CD4-positive, alpha-beta T cell treated with Interleukin-17A for 1 hour (primary cell): ENCODE data around the gene CDC42BPA.

ENCODE experiments used
- DNase-seq: peaks from one replicate; pipeline ENCODE4 v3.0.0-alpha.2; 2020

Gene CDC42BPA

DNA sequence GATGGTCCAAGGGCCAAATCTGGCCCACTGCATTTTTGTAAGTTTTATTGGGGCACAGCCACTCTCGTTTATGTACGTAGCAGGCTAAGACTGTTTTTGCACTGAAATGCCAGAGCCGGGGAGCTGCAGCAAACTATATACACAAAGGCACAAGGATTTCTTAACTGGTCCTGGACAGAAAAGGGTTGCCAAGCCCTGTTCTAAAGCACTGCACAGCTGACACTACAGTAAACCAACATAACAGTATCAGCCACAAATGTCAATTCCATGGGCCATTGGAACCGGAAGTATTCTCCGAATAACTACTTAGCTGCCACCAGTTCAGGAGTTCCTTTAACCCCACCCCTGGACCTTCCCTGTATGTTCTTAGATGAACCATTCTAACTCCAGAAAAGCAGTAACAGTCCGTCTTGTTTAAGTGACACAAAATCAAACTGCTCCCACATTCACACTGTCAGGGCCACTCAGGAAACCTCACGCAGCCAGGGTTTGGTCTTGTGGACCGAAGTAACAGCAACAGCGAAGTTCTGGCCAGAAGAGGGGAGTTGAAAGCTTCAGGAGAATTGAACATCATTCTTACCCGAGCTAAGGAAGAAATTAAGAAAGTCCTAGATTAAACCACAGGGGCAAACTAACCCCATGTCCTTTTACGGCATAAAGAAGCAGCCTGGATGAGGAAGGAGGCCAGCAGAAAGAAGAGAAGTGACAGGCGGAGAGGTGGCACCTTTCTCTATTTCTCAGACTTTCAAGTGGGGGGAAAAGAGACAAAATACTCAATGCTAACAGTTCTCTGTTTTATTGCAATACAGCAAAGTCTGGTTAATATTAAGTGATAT is 329.0 kb downstream of the CDC42BPA start:
- DNase-seq: no peak

DNA sequence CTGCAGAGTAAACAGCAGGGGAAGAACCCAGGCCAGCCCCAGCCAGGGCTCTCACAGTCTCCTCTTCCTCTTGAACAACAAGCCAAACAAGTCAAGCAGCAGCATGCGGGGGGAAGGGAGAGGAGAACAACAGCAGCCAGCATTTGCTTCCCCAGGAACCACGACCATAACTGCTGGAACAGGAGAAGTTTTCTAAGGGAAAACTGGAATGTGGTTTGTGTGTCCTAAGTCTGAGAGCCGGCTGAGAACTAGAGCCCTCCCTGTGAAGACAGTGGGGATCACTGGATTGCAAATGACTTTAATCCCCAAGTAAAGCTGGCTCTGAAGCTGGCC is 330.0 kb downstream of the CDC42BPA start:
- no peak for DNase-seq

DNA sequence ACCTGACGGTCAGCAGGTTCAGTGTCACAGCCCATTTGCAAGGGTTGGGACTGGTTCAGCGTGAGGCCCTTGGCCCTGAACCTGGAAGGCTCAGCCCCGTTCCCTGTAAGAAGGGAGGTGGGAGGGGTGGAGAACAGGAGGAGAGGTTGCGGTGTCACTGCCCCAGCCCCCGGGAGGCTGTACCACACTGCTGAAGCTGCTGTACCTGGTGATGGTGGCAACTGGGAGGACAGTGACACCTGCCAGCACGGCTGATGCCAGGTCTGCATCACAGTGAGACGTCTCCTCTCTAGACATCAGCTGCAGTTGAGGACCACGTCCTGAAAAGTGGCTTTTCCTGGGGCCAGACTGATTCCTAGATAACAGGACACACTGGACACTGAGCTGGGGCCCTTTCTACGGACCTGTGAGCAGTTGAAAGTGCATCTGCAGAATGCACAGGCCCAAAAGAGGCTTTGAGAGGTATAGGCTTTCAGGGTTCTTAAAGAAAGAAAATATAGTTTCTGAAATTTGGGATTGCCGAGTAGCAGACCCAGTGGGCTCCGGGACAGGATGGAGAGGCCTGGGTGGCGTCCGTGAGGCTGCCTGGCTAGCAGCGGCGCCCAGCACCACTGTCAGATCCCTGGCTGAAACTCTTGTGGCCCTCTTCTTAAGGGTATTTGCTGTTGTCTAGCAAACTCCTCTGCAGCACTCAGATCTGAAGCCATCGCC is 330.5 kb downstream of the CDC42BPA start:
- no peak for DNase-seq

DNA sequence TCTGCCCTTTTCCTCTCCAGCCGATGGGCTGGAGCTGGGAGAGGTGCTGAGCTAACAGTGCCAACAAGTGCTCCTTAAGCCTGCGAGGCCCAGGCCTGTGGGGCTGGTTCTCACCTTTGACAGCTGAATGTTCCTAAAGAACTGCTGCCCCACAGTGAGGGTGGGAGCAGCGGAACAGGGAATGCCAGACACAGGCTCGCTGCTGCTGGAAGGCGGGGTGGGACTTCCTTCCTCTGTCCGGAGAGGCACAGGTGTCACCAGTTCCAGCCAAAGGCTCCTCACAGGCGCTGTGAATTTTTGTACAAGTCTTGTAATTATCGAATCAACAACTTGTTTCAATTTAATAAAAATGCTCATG is 331.1 kb downstream of the CDC42BPA start:
- no peak for DNase-seq

DNA sequence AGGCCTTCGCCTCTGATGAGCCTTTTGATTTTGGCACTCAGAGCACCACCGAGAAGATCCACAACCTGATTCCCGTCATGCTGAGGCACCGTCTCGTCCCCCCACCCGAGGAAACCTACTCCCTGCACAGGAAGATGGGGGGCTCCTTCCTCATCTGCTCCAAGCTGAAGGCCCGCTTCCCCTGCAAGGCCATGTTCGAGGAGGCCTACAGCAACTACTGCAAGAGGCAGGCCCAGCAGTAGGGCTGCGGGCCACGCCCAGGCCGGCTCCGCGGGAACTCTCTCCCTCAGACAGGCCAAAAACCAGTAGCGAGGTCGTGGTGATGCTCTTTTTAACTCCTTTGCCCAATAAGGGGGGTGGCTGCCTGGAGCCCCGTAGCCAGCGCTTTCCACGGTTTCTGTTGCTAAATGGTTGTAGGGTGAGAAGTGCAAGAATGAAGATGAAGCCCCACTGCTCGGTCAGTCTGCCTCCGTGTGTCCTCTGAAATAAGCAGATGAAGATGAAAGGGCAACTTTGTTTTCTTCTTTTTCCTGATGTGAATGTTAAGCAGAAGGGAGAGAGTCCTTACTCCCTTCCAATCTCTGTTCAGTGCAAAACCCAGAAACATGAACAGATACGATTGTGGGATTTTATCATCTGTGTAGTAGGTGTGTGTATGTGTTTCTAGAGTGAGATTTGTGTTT is 331.7 kb downstream of the CDC42BPA start:
- no peak for DNase-seq

DNA sequence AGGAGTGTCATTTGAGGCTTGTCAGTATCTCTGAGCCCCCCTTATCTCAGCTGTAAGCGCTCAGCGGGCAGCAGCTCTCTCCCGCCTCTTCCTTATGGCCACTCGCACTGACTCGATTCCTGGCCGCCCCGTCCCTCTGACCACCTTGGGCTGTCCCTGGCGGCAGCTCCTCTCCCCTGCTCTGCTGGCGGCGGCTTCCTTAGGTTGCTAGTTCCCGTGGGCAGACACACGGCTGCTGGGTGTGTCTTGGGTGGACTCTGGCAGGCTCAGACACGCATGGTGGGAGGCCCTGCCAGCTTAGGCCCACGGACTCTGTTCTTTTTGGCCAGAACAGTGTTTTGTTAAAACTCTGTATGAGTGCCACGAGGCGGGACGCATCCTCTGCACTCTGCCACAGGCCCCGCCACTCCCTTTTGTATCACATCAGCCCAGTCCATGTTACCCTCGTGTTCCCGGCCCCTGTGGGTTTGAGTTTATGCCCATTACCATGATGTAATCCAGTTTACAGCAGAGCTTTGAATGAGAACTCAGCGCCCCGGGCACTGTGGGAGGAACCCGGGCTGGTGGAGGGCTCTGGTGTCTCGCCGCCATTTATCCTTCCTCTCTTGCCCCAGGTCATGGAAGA is 332.3 kb downstream of the CDC42BPA start:
- no peak for DNase-seq

DNA sequence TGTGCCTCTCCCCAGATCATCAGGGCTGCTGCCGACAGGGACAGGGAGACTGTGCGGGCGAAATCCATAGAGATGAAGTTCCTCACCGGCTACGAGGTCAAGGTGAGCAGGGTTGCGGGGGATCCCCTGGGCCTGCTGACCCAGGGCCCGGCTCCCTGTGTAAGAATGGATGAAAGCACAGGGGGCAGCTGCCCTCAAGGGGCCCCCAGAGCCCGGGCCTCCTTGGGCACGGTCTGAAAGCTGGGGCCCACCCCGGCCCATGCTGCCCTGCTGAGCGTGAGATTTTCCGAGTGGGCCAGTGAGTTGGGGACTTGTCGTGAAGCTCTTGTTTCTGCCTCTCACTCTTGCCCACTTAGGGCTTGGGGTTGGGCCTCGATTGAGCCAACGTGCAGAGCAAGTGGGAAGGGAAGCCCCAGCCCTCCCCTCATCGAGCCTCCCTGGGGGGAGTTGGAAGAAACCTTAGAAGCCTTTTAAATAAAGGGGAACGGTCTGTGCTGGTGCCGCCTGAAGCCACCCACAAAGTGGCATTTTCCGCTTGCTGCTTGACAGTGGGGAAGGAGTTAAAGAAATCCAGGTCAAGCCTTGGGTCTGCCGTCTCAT is 333.0 kb downstream of the CDC42BPA start:
- DNase-seq: no peak

DNA sequence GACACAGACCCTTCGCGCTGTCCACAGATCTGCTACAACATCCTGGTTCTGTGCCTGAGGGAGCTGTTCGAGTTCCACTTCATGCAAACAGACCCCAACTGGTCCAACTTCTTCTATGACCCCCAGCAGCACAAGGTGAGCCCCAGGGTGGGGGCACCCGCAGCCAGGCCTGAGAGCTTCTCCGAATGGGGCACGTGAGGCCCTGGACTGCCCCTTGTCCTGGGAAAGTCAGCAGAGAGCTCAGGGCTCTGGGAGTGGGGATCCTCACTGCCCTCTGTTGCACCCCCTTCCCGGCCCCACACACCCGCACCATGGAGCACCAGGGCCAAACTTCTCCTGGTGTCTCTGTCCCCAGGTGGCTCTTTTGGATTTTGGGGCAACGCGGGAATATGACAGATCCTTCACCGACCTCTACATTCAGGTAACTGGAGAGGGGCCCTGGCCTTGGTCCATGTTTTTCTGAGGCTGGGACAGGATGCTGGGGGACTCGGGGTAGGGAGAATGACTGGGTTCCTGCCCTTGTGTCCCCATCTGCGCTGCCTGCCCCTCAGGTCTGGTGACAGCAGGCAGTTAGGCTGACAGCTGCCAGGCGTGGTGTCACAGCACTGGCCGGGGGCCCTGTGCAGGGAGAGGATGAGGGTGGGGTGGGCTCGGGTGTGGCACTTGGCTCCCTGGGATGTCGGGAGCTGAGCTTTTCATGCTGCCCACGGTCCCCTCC is 333.6 kb downstream of the CDC42BPA start:
- DNase-seq: no peak

DNA sequence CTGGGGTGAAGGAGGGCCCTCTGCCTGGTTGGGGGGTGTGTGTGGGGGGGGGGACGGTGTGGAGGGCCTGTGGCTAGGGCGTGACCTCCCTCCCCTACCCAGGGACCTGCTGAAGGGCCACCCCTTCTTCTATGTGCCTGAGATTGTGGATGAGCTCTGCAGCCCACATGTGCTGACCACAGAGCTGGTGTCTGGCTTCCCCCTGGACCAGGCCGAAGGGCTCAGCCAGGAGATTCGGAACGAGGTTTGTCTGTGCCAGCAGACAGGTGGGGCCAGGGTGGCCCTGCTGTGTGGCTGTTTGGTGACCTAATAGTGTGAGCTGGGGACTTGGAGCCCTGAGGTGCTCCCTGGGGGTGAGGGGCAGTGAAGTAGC is 334.3 kb downstream of the CDC42BPA start:
- DNase-seq: no peak

DNA sequence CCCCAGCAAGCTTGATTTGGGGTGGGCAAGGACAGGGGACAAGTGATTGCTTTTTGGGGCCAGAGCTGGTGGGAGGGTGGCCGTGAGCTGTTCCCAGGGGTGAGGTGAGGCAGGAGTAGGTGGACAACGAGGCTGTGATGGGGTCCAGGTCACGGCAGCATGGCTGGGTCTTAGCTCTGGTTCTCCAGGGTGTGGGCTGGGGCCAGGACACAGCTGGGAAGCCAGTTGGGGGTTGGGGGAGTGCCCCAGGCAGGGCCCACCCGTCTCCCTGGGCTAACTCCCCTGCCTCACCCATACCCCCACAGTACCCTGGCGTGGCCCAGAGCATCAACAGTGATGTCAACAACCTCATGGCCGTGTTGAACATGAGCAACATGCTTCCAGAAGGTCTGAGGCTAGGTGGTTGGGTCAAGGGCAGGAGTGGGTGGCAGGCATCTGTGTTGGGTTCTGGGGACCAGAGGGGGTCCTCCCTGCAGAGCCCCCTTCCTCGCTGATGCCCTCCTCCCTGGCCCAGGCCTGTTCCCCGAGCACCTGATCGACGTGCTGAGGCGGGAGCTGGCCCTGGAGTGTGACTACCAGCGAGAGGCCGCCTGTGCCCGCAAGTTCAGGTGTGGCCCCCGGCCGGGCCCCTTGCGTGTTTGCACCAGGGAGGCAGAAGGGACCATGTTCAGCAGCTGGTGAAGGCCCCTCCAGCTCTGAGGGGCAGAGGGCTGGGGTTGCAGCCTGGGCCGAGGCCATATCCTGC is 334.9 kb downstream of the CDC42BPA start:
- DNase-seq: no peak

DNA sequence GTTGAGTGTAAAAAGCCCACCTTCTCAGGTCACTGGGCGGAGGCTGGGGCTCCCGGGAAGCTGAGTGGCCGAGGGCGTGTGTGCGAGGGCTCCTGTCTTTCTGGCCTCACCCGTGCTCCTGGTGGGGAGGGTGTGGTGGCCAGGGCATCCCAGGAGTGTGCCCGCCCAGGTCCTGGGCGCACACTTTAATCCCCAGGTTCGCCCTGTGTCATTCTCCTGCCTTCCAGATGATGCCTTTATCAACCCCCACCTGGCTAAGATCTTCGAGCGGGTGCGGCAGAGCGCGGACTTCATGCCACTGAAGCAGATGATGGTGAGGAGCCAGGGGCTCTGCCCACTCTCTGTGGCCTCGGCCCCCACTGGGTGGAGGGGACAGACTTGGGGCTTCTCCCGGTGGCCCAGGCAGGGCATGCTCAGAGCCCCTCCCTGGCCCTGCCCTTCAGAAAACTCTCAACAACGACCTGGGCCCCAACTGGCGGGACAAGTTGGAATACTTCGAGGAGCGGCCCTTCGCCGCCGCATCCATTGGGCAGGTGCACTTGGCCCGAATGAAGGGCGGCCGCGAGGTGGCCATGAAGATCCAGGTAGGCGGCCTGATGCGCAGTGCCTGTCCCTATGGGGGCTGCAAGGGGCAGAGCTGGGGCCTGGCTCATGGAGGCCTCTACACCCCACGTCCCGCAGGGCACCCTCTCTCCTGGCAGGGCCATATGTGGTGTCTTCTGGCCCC is 335.7 kb downstream of the CDC42BPA start:
- no peak for DNase-seq

DNA sequence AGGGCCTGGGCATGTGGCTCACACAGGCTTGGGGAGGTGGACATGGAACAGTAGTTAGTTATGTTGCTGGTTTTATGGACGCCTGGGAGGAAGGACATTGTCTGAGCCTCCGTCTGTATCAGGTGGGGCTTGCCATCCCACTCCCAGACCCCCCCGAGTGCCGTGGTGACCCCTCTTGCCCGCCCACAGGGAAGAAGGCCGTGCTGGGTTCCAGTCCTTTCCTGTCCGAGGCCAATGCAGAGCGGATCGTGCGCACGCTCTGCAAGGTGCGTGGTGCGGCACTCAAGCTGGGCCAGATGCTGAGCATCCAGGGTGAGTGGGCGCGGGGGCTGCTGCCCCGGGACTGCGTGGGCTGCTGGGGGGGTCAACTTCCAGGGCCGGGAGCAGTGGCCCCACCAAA is 336.5 kb downstream of the CDC42BPA start:
- DNase-seq: no peak

DNA sequence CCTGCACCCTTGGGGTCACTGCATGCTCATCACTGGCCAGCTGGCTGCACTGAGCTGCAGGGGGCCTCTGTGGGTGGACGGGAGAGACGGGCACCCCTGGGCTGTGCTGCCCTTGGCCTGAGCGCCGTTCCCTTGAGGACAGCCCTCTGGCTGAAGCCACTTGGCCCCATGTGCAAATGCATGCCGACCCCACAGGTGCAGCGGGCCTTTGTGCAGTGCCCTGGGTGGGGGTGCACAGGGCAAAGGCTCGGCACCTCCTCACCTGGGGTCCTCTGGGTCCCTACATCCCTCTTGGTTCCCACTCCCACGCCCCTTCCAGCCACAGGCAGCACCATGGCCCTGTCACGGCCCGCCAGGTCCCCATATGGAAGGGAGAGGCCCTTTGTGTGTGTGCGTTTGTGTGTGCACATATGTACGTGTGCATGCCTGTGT is 336.9 kb downstream of the CDC42BPA start:
- no peak for DNase-seq

DNA sequence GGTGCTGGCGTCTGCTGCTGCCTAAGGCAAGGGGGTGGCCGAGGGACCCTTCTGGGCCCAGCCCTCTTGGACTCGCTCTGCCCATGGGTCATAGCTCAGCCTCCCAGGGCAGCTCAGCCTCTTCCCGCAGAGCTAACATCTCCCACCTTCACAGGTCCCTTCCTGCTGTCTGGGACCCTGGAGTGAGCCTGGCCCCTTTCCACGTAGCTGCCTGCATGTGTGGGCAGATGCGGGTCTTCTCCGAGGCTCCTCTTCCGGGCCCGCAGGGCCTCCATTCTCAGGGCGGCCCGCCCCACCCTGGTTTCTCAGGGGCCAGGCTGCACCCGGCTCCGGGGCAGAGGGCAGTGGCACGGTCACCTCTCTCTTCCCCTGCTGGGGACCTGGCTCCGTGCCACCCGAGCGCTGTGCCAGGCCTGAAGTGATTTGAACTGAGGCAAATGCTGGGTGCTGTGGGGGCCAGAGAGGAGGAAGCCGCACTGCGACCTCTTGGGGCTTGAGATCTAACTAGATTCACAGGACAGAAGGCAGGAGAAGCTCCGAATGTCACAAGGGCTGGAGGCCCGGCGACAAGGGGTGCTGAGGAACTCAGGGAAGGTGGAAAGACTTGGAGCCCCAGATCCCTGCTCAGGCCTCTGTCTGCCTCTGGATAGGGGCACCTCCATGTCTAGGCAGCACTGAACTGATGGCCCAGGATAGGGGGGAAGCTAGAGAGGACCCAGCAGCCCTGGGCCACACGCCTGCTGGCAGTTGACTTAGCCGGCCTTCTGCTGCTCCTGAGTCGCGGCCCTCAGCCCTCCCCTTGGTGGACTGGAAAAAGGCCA is 337.5 kb downstream of the CDC42BPA start:
- no peak for DNase-seq

DNA sequence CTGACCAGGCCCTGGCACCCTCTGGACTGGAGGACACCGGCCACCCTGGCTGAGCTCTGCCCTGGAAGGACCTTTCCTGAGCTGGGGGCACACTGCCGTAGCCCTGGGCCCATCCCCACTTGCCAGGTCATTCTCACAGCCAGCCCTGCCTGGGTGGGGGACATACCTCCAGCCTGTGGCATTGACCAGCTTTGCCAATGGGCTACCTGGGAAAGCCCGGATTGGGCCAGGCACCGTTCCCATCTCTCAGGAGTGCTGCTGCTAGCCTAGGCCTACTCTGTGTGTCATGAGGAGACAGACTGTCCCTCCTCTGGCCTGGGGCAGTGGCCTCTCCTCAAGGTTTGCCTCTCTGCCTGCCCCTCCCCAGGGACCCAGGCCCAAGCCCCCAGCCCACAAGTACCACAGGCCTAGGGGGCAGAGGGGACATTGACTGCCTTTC is 338.2 kb downstream of the CDC42BPA start:
- no peak for DNase-seq

DNA sequence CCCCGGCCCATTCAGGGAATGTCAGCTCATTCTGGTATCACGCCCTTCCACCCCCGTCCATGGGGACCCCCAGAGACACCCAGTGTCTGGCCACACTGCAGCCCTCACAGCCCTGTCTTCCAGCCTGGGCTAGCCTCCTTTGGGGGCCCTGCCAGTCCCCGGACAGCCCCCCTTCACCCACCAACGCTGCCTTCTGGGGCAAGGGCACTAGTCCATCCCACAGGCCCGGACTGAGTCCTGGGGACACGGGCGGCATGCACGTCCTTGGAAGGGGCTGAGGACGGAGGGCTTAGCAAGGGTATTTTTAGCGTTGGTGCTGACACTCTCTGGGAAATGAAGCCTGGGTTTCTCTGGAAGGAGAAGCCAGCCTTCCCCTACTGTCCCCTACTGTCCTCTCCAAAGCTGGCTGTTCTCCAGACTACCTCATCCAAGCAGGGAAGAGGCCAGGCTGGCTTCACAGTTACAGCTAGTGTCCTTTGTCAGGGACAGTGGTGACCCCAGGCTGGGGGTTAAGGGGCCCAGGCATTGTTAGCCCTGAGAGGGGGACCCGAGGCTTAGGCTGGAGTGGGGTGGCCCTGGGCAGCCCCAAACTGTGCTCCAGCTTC is 338.7 kb downstream of the CDC42BPA start:
- DNase-seq: no peak

DNA sequence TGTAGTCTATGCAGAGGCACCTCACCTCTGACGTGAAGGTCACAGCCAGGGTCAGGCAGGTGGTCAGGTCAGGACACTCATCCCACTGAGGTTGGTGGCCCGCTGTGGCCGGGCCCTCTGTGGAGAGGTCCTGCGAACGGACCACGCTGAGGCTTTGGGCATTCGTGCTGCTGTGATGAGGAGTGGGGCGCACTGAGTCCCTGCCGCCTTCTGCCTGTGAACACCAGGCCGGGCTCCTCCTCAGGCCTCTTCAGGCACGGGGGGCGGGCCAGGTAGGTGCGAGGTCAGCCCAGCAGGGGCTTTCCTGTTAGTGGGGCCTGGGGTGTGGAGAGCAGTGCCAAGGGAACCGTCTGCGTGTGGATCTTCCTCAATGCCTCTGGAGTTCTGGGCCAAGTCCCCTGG is 339.2 kb downstream of the CDC42BPA start:
- no peak for DNase-seq

DNA sequence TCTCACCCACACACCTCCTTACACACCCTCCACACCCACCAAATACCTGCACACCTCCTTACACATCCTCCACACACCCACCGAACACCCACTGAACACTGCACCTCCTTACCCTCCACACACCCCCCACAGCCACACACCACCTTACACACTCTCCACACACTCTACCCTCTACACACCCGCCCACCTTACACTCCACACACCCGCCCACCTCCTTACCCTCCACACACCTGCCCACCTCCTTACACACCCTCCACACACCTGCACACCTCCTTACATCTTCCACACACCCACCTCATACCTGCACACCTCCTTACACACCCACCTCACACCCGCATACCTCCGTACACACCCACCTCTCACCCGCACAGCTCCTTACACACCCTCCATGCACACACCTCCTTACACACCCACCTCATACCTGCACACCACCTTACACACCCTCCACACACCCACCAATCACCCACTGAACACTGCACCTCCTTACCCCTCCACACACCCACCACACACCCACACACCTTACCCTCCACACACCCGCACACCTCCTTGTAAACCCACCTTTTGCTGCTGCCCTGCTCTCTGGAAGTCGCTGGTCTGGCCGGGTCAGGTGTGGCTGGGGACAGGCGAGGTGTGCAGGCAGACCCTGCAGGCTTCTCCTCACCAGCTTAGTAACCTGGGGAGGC is 339.7 kb downstream of the CDC42BPA start:
- no peak for DNase-seq
